GM12874 (cell line): ENCODE data around the gene ZNF319.

ENCODE experiments used
- CTCF ChIP-seq: IDR thresholded peaks from 2 replicates; pipeline ENCODE4 v1.5.1; 2011; ENCODE audit warnings: low read depth, mild to moderate bottlenecking, control low read depth, low read length, moderate library complexity; ENCODE audit not compliant: insufficient read depth

ZNF319 gene

GRCh38 chr16:57971848-57972247 lies 28.6 kb downstream of the ZNF319 start:
- no peak for TF ChIP-seq CTCF

- no peak for TF ChIP-seq CTCF
Observed at GRCh38 chr16:57970970-57971369, 29.5 kb downstream of the ZNF319 start, which contains the start of gene CNGB1. Gene CNGB1, minus strand, starts transcription at chr16:57971128. Its CDS starts 3,842 bp downstream, at chr16:57967286.

GRCh38 chr16:57970319-57970718 lies 30.2 kb downstream of the ZNF319 start:
- TF ChIP-seq CTCF = no peak

- no peak for TF ChIP-seq CTCF
Observed at GRCh38 chr16:57969451-57970123, 30.9 kb downstream of the ZNF319 start.

GRCh38 chr16:57967916-57968315 lies 32.6 kb downstream of the ZNF319 start:
- TF ChIP-seq CTCF = no peak

GRCh38 chr16:57966986-57967385 lies 33.5 kb downstream of the ZNF319 start:
- no peak for TF ChIP-seq CTCF

- no peak for TF ChIP-seq CTCF
Observed at GRCh38 chr16:57966204-57966771, 34.2 kb downstream of the ZNF319 start.
